ENCODE measurements around the gene DYNLT1.

DNA sequence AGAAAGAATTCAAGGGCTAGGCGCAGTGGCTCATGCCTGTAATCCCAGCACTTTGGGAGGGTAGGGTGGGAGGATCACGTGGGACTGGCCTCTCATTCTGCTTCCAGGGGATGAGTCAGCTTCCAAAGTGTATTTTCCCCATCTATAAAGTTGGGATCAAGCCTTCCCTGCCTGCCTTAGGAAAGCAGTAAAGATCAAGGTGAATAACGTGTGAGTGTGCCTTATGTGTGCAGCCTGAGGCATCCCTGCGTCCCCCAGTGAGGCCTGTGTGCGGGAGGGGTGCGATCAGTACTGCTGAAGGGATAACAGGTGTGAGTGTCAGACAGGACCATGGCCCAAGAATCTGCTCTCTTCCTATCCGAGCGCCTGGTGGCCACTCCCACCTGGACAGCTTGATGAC lies 57.9 kb downstream of the DYNLT1 start:
- TF ChIP-seq, protein P1, sequence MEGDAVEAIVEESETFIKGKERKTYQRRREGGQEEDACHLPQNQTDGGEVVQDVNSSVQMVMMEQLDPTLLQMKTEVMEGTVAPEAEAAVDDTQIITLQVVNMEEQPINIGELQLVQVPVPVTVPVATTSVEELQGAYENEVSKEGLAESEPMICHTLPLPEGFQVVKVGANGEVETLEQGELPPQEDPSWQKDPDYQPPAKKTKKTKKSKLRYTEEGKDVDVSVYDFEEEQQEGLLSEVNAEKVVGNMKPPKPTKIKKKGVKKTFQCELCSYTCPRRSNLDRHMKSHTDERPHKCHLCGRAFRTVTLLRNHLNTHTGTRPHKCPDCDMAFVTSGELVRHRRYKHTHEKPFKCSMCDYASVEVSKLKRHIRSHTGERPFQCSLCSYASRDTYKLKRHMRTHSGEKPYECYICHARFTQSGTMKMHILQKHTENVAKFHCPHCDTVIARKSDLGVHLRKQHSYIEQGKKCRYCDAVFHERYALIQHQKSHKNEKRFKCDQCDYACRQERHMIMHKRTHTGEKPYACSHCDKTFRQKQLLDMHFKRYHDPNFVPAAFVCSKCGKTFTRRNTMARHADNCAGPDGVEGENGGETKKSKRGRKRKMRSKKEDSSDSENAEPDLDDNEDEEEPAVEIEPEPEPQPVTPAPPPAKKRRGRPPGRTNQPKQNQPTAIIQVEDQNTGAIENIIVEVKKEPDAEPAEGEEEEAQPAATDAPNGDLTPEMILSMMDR (conservative IDR thresholded peaks at IDR 0.05): no peak
- no peak for TF ChIP-seq ZFX (IDR thresholded peaks at IDR 0.05)

All from C4-2B (cell line).